ENCODE results near the gene GIGYF2. TPM values are rescaled to one million over a fixed set of nuclear protein-coding genes. Genes with fewer than 3 reads are reported as not detected.

GIGYF2 gene
- total RNA-seq, 4 donors from 2014 or later = 40.8 to 146 (median 76.0) TPM

GRCh38 chr2:232835687-232836208, 138.6 kb downstream of the GIGYF2 start:
- DNase-seq = peak; percentile 83
- Histone ChIP-seq H3K27me3 (no peaks in the 10 kb centered on the region), H3K4me3 (no peak overlapping the region), H3K4me1 (peaks cover 13 to 56% (median 45%) of the 10 kb centered on the region in 4 donors), H3K27ac (peak overlapping the region; percentile 66 to 83 (median 70)), H3K9me3 (no peaks in the 10 kb centered on the region), H3K36me3 (peaks cover 0 to 34% (median 16%) of the 10 kb centered on the region in 4 donors)
- no peak for TF ChIP-seq EP300 (IDR thresholded peaks at IDR 0.05; ENCODE audit: low read depth)
- no peak for TF ChIP-seq POLR2A (IDR thresholded peaks at IDR 0.05)
- TF ChIP-seq POLR2AphosphoS5 (IDR thresholded peaks at IDR 0.05) = peak in 1 of 3 donors; percentile 62
- in situ Hi-C loops (cut with MboI; ENCODE audit: low pct_ligation_motif_present in 1 of 4, low pct_unique_long_range_greater_than_20kb in 1 of 4, low sequenced_read_pairs in 3 of 4) = no loop called here
- intact Hi-C loops (cut with DNase I; ENCODE audit: low total_unique reads) = no loop called here
- WGBS, 2 donors (ENCODE audit: low coverage in 1 of 2) = 34 to 53% methylated on average over 11 to 14 of the region's 14 CpGs

DNA sequence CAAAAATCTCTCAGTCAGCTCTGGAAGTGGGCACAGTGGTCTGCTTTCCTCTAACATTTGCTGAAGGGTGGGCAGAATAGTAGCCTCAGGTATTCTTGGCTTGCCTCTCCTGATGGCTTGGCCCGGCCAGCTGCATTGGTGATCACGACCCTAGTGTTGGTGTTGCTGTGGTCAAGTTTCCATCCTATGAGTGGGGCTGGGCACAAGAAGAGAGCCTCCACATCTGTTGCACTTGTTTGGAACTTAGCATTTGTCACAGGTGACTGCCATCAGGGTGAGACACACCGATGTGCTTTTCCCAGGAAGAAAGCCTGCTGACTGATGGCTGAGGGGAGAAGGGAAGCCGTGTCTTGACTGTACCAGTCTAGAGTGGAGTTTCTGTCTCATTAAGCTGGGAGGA, 139.8 kb downstream of the GIGYF2 start:
- peaks cover 13 to 56% (median 45%) of the 10 kb centered on the region in 4 donors for H3K4me1 ChIP-seq
- peak overlapping the region; percentile 45 to 69 (median 64) for H3K27ac ChIP-seq
- TF ChIP-seq, protein P1, sequence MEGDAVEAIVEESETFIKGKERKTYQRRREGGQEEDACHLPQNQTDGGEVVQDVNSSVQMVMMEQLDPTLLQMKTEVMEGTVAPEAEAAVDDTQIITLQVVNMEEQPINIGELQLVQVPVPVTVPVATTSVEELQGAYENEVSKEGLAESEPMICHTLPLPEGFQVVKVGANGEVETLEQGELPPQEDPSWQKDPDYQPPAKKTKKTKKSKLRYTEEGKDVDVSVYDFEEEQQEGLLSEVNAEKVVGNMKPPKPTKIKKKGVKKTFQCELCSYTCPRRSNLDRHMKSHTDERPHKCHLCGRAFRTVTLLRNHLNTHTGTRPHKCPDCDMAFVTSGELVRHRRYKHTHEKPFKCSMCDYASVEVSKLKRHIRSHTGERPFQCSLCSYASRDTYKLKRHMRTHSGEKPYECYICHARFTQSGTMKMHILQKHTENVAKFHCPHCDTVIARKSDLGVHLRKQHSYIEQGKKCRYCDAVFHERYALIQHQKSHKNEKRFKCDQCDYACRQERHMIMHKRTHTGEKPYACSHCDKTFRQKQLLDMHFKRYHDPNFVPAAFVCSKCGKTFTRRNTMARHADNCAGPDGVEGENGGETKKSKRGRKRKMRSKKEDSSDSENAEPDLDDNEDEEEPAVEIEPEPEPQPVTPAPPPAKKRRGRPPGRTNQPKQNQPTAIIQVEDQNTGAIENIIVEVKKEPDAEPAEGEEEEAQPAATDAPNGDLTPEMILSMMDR (IDR thresholded peaks at IDR 0.05) = no peak
- TF ChIP-seq EP300 (IDR thresholded peaks at IDR 0.05; ENCODE audit: low read depth) (no peak), POLR2A (IDR thresholded peaks at IDR 0.05) (no peak), POLR2AphosphoS5 (IDR thresholded peaks at IDR 0.05) (no peak)
- intact Hi-C loops (cut with DNase I; ENCODE audit: low total_unique reads) (no loop called here), in situ Hi-C loops (cut with MboI; ENCODE audit: low pct_ligation_motif_present in 1 of 4, low pct_unique_long_range_greater_than_20kb in 1 of 4, low sequenced_read_pairs in 3 of 4) (no loop called here)
- H3K4me3 ChIP-seq = no peak overlapping the region
- H3K36me3 ChIP-seq = peaks cover 0 to 32% (median 15%) of the 10 kb centered on the region in 4 donors
- WGBS, 2 donors (ENCODE audit: low coverage in 1 of 2) = 80 to 94% methylated on average over 2 to 4 of the region's 4 CpGs
- no peaks in the 10 kb centered on the region for H3K27me3 ChIP-seq
- DNase-seq = no peak
- H3K9me3 ChIP-seq = no peaks in the 10 kb centered on the region

GRCh38 chr2:232838406-232838874, 141.3 kb downstream of the GIGYF2 start:
- intact Hi-C loops (cut with DNase I; ENCODE audit: low total_unique reads) = no loop called here
- Histone ChIP-seq H3K9me3 (no peaks in the 10 kb centered on the region), H3K27me3 (no peaks in the 10 kb centered on the region), H3K4me1 (peaks cover 13 to 53% (median 44%) of the 10 kb centered on the region in 4 donors), H3K4me3 (no peak overlapping the region), H3K27ac (peak overlapping the region; percentile 62 to 69 (median 64)), H3K36me3 (peaks cover 0 to 22% (median 9%) of the 10 kb centered on the region in 4 donors)
- WGBS, 2 donors (ENCODE audit: low coverage in 1 of 2) = 32 to 68% methylated on average over 2 of the region's 2 CpGs
- TF ChIP-seq POLR2A (IDR thresholded peaks at IDR 0.05) = no peak
- peak; percentile 53 for DNase-seq
- in situ Hi-C loops (cut with MboI; ENCODE audit: low pct_ligation_motif_present in 1 of 4, low pct_unique_long_range_greater_than_20kb in 1 of 4, low sequenced_read_pairs in 3 of 4) = no loop called here

- peak in 1 of 3 donors; percentile 29 for TF ChIP-seq POLR2AphosphoS5 (IDR thresholded peaks at IDR 0.05)
- TF ChIP-seq, protein P1 (IDR thresholded peaks at IDR 0.05) = no peak
- peak; percentile 64 for DNase-seq
- Histone ChIP-seq H3K27ac (peak overlapping the region; percentile 62 to 69 (median 64)), H3K4me3 (no peak overlapping the region), H3K27me3 (no peaks in the 10 kb centered on the region), H3K4me1 (peaks cover 13 to 52% (median 40%) of the 10 kb centered on the region in 4 donors), H3K9me3 (no peaks in the 10 kb centered on the region), H3K36me3 (peaks cover 0 to 28% (median 10%) of the 10 kb centered on the region in 4 donors)
- in situ Hi-C loops (cut with MboI; ENCODE audit: low pct_ligation_motif_present in 1 of 4, low pct_unique_long_range_greater_than_20kb in 1 of 4, low sequenced_read_pairs in 3 of 4) (no loop called here), intact Hi-C loops (cut with DNase I; ENCODE audit: low total_unique reads) (no loop called here)
- 32 to 39% methylated on average over 9 of the region's 9 CpGs for WGBS, 2 donors (ENCODE audit: low coverage in 1 of 2)
These were observed 142.4 kb downstream of the GIGYF2 start for GRCh38 chr2:232839411-232840079.

DNA sequence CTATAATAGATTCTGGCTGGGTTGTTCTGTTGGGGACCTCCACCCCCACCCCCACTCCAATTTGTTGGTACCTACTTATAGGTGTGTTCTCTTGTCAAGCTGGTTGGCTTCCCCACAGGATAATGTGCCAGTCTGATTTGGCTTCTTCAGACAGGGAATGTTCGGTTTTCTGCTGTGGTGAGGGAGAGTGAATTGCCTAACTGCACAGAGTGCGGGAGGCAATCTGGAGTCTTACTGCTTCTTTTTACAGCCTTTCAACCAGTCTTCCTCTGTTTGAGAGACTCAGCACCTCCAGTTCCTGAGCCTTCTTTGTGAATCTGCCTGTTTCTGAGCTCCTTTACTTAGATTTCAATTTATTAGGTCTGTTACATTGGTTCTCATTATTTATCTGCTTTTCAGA, 145.6 kb downstream of the GIGYF2 start:
- WGBS, 2 donors (ENCODE audit: low coverage in 1 of 2) = 33 to 42% methylated on average over 1 to 2 of the region's 2 CpGs
- TF ChIP-seq POLR2A (IDR thresholded peaks at IDR 0.05) = no peak
- TF ChIP-seq POLR2AphosphoS5 (IDR thresholded peaks at IDR 0.05) = no peak
- TF ChIP-seq EP300 (IDR thresholded peaks at IDR 0.05; ENCODE audit: low read depth) = no peak
- TF ChIP-seq, protein P1 (IDR thresholded peaks at IDR 0.05) = no peak

More for the DNA sequence above, 145.6 kb downstream of the GIGYF2 start:
- intact Hi-C loops (cut with DNase I; ENCODE audit: low total_unique reads) = no loop called here
- Histone ChIP-seq H3K27ac (no peak overlapping the region), H3K36me3 (peaks cover 0 to 57% (median 22%) of the 10 kb centered on the region in 4 donors), H3K4me3 (no peak overlapping the region), H3K4me1 (peaks cover 13 to 31% (median 24%) of the 10 kb centered on the region in 4 donors), H3K9me3 (no peaks in the 10 kb centered on the region), H3K27me3 (no peaks in the 10 kb centered on the region)
- no peak for DNase-seq
- in situ Hi-C loops (cut with MboI; ENCODE audit: low pct_ligation_motif_present in 1 of 4, low pct_unique_long_range_greater_than_20kb in 1 of 4, low sequenced_read_pairs in 3 of 4) = no loop called here

Measured in transverse colon (tissue), 4 donors.